AG09309 (cell line): Measurements from ENCODE around the gene BLVRB.

ENCODE experiments used
- DNase-seq: peaks from one replicate; pipeline ENCODE4 v3.0.0-alpha.2; 2010; ENCODE audit warnings: low read depth
- H3K4me3 ChIP-seq: 2 replicates; pipeline ENCODE4 v1.5.1; 2011; ENCODE audit warnings: mild to moderate bottlenecking, low read depth, low read length, moderate library complexity; ENCODE audit not compliant: control insufficient read depth
- CTCF ChIP-seq: IDR thresholded peaks from 2 replicates; pipeline ENCODE4 v1.5.1; 2011; ENCODE audit warnings: mild to moderate bottlenecking, low read depth, low read length, inconsistent platforms; ENCODE audit not compliant: insufficient read depth, control insufficient read depth; ENCODE audit errors: missing control alignments

BLVRB gene

GRCh38 chr19:40444000-40444824 lies 21.3 kb downstream of the BLVRB start, which contains the start of gene SERTAD3:
TSS of gene SERTAD3 (minus strand) at chr19:40444335. CDS start at chr19:40442080, 2,255 bp downstream.
- H3K4me3 ChIP-seq, result peak within 1 kb of the TSS; percentile 91
- DNase-seq, result peak; percentile 69
- TF ChIP-seq CTCF, result no peak

GRCh38 chr19:40443131-40443999 lies 22.2 kb downstream of the BLVRB start:
- no peak for TF ChIP-seq CTCF

GRCh38 chr19:40442328-40443130 lies 23.0 kb downstream of the BLVRB start:
- H3K4me3 ChIP-seq, result peak overlapping the region; percentile 91
- no peak for TF ChIP-seq CTCF
- no peak for DNase-seq

More at GRCh38 chr19:40443131-40443999, 22.2 kb downstream of the BLVRB start:
- H3K4me3 ChIP-seq, result peak overlapping the region; percentile 91
- peak; percentile 97 for DNase-seq

GRCh38 chr19:40441719-40442253 lies 23.8 kb downstream of the BLVRB start:
- TF ChIP-seq CTCF, result no peak
- H3K4me3 ChIP-seq, result peak overlapping the region; percentile 14

GRCh38 chr19:40438284-40438683 lies 27.3 kb downstream of the BLVRB start:
- no peak for DNase-seq
- no peak overlapping the region for H3K4me3 ChIP-seq
- no peak for TF ChIP-seq CTCF

More at GRCh38 chr19:40441719-40442253, 23.8 kb downstream of the BLVRB start:
- DNase-seq, result no peak
